Stomach (tissue), 9 donors: ENCODE results near the gene OR10AG1. TPM values are rescaled to one million over a fixed set of nuclear protein-coding genes. Genes with fewer than 3 reads are reported as not detected.

ENCODE experiments used
- DNase-seq, 2 donors: peaks; one replicate each; pipeline versions ENCODE4 v3.0.0 to v3.0.0-alpha.2; 2013 to 2019
- H3K27ac ChIP-seq, 5 donors: fragments of 200-600 bp in 4 of 5; sonication (generic) in 4 of 5; one replicate each; pipeline ENCODE4 v1.5.1; 2013 to 2019; ENCODE audit warnings: mild to moderate bottlenecking in 1 of 5, moderate library complexity in 1 of 5
- H3K27me3 ChIP-seq, 3 donors: fragments of 200-600 bp; sonication (generic); one replicate each; pipeline ENCODE4 v1.5.1; 2017 to 2019; ENCODE audit warnings: mixed run types in 1 of 3
- H3K36me3 ChIP-seq, 4 donors: fragments of 200-600 bp; sonication (generic); 1 replicate in 3 of 4; 2 replicates in 1 of 4; pipeline ENCODE4 v1.5.1; 2016 to 2019
- H3K4me1 ChIP-seq, 4 donors: fragments of 200-600 bp; sonication (generic); one replicate each; pipeline ENCODE4 v1.5.1; 2016 to 2019
- H3K4me3 ChIP-seq, 4 donors: fragments of 200-600 bp; sonication (generic) in 3 of 4; one replicate each; pipeline ENCODE4 v1.5.1; 2016 to 2019; ENCODE audit warnings: mild to moderate bottlenecking in 1 of 4
- H3K9me3 ChIP-seq, 4 donors: fragments of 200-600 bp; sonication (generic); one replicate each; pipeline ENCODE4 v1.5.1; 2016 to 2019
- EP300 ChIP-seq: sonication (generic); formaldehyde crosslinking; IDR thresholded peaks from one replicate; pipeline ENCODE4 v1.6.1; 2017; ENCODE audit warnings: antibody characterized with exemption
- POLR2A ChIP-seq, 4 donors: fragments of 450-650 bp; IDR thresholded peaks; one replicate each; pipeline ENCODE4 v1.6.1; 2016; ENCODE audit warnings: antibody characterized with exemption in 4 of 4, control low read depth in 2 of 4, mild to moderate bottlenecking in 1 of 4, moderate library complexity in 1 of 4
- POLR2AphosphoS5 ChIP-seq, 3 donors: sonication (generic); formaldehyde crosslinking; IDR thresholded peaks; one replicate each; pipeline ENCODE4 v1.6.1; 2016; ENCODE audit warnings: antibody characterized with exemption in 3 of 3
- WGBS, 5 donors: extraction: QIAGEN DNeasy Blood & Tissue Kit in 3 of 5; methylation state at CpG; one replicate each; pipeline versions ENCODE4 v1.1.5 to v1.1.7; 2013 to 2018; 5-methylcytosine and 5-hydroxymethylcytosine counted together
- intact Hi-C: fragments of 100-400 bp; cut with DNase I; formaldehyde crosslinking; loops from one replicate; pipeline ENCODE4 v1.15.1; 2023; ENCODE audit warnings: low total_unique reads
- polyA plus RNA-seq, 3 donors: library from polyadenylated mRNA; stranded (reverse); fragments of 200-250 nt; gene quantifications; one replicate each; pipeline ENCODE4 v1.2.3, GENCODE V29; 2013
- total RNA-seq, 5 donors: library from RNA; depleted of rRNA; stranded (reverse); fragments of >200 nt; gene quantifications; one replicate each; pipeline versions ENCODE4 v1.1.0 to v1.2.3, GENCODE V29; 2014 to 2016
- TF ChIP-seq, protein P1 (sequence below), 7 experiments: fragments of 450-650 bp in 4 of 7; fragments of 200-600 bp in 3 of 7; sonication (generic) in 3 of 7; IDR thresholded peaks; one replicate each; pipeline ENCODE4 v1.5.1; 2016 to 2019; ENCODE audit warnings: antibody characterized with exemption in 7 of 7, control low read depth in 2 of 7, mild to moderate bottlenecking in 1 of 7
- donor health status: healthy with polysubstance abuse.
- donor health status: Bipolar disorder and iron deficiency.
- donor health status: healthy.

Gene OR10AG1
- total and polyA plus RNA-seq, 8 donors: not detected

- intact Hi-C loops: no loop called here
- Histone ChIP-seq H3K9me3 (peaks cover 0 to 16% (median 4%) of the 10 kb centered on the region in 4 donors), H3K4me1 (no peaks in the 10 kb centered on the region), H3K4me3 (no peak overlapping the region), H3K36me3 (no peaks in the 10 kb centered on the region), H3K27me3 (no peaks in the 10 kb centered on the region), H3K27ac (no peak overlapping the region)
- no peak for DNase-seq
- 86 to 95% (median 90%) methylated on average over 3 of the region's 3 CpGs for WGBS, 5 donors
- TF ChIP-seq, protein P1, sequence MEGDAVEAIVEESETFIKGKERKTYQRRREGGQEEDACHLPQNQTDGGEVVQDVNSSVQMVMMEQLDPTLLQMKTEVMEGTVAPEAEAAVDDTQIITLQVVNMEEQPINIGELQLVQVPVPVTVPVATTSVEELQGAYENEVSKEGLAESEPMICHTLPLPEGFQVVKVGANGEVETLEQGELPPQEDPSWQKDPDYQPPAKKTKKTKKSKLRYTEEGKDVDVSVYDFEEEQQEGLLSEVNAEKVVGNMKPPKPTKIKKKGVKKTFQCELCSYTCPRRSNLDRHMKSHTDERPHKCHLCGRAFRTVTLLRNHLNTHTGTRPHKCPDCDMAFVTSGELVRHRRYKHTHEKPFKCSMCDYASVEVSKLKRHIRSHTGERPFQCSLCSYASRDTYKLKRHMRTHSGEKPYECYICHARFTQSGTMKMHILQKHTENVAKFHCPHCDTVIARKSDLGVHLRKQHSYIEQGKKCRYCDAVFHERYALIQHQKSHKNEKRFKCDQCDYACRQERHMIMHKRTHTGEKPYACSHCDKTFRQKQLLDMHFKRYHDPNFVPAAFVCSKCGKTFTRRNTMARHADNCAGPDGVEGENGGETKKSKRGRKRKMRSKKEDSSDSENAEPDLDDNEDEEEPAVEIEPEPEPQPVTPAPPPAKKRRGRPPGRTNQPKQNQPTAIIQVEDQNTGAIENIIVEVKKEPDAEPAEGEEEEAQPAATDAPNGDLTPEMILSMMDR (IDR thresholded peaks at IDR 0.05): no peak
- TF ChIP-seq POLR2AphosphoS5 (IDR thresholded peaks at IDR 0.05) (no peak), EP300 (no peak), POLR2A (IDR thresholded peaks at IDR 0.05) (no peak)
These were observed 1.2 kb upstream of the OR10AG1 start for GRCh38 chr11:55970935-55971334.

DNA sequence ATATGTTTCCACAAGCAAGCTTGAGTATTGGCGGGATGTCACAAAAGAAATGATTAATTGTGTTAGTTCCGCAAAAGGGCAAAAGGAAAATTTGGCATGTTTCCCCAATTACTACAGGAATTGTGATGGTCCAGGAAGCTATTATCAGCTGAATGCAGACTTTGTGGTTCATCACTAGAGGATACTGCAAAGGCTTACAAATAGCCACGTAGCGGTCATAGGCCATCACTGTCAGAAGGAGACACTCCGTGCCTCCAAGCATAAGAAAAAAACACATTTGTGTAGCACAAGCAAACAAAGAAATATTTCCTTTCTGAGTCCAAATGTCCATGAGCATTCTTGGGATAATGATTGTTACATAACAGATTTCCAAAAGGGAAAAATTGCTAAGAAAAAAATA lies 1.8 kb downstream of the OR10AG1 start:
- 80 to 90% (median 86%) methylated on average over 5 of the region's 5 CpGs for WGBS, 5 donors
- DNase-seq: no peak
- Histone ChIP-seq H3K4me3 (no peak overlapping the region), H3K27me3 (no peaks in the 10 kb centered on the region), H3K4me1 (no peaks in the 10 kb centered on the region), H3K27ac (no peak overlapping the region), H3K36me3 (no peaks in the 10 kb centered on the region), H3K9me3 (peaks cover 0 to 16% (median 4%) of the 10 kb centered on the region in 4 donors)
- intact Hi-C loops: no loop called here
- TF ChIP-seq POLR2AphosphoS5 (IDR thresholded peaks at IDR 0.05) (no peak), POLR2A (IDR thresholded peaks at IDR 0.05) (no peak), EP300 (no peak)
- TF ChIP-seq, protein P1 (IDR thresholded peaks at IDR 0.05): no peak

DNA sequence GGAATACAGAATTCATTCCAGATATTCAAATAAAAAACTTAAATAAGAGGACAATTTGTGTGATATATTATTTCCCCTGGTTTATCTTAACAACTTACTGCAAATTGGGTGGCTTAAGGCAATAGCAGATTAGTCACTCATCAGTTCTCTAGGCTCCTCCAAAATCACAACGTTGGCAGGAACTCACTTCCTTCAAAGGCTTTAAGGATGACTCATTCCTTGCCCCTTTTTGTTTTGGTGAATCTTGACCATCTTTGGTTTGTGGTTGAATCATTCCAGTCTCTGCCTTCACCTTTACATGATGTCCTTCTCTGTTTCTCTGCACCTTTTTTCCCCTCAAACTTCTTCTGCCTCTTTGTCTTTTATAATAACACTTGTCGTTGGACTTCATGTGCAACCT lies 3.4 kb downstream of the OR10AG1 start:
- no peaks in the 10 kb centered on the region for H3K4me1 ChIP-seq
- peaks cover 0 to 9% (median 4%) of the 10 kb centered on the region in 4 donors for H3K9me3 ChIP-seq
- WGBS, 5 donors: 64 to 76% (median 73%) methylated on average over 2 of the region's 2 CpGs
- H3K36me3 ChIP-seq: no peaks in the 10 kb centered on the region
- TF ChIP-seq POLR2A (IDR thresholded peaks at IDR 0.05) (no peak), EP300 (no peak), POLR2AphosphoS5 (IDR thresholded peaks at IDR 0.05) (no peak)
- TF ChIP-seq, protein P1 (IDR thresholded peaks at IDR 0.05): no peak
- no peak for DNase-seq
- H3K4me3 ChIP-seq: no peak overlapping the region
- H3K27ac ChIP-seq: no peak overlapping the region
- intact Hi-C loops: no loop called here
- no peaks in the 10 kb centered on the region for H3K27me3 ChIP-seq

DNA sequence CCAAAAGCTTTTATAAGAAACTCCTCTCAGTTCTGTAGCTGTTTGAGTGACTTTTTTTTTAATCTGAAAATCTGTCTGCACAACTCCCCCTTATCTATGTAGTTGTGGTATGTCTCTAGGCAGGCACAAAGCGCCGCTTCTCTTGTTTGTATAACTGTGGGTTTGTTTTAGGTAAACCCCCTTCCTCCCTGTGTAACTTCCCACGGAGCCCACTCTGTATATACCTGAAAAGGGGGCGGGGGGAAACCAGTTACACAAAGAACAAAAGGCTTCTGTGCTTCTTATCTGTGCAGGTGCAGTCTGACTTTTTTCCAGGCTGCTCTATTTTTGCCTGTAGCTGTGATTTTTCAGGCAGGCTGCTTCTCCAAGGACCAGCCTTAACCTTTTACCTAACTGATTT lies 13.2 kb downstream of the OR10AG1 start:
- TF ChIP-seq POLR2AphosphoS5 (IDR thresholded peaks at IDR 0.05) (no peak), EP300 (no peak), POLR2A (IDR thresholded peaks at IDR 0.05) (no peak)
- TF ChIP-seq, protein P1 (IDR thresholded peaks at IDR 0.05): no peak
- Histone ChIP-seq H3K27me3 (no peaks in the 10 kb centered on the region), H3K4me3 (no peak overlapping the region), H3K9me3 (no peaks in the 10 kb centered on the region), H3K4me1 (no peaks in the 10 kb centered on the region), H3K36me3 (no peaks in the 10 kb centered on the region), H3K27ac (no peak overlapping the region)
- WGBS, 5 donors: 22 to 56% (median 39%) methylated on average over 4 of the region's 4 CpGs
- peak in 1 of 2 donors; percentile 68 for DNase-seq
- intact Hi-C loops: no loop called here
